Measurements from ENCODE around the gene ROBO1.
"Not testable (repeated sequence)": the region's sequence is repeated elsewhere in the genome, so short reads cannot be mapped to it uniquely, and the experiment has no call there.

The ROBO1 gene

DNA sequence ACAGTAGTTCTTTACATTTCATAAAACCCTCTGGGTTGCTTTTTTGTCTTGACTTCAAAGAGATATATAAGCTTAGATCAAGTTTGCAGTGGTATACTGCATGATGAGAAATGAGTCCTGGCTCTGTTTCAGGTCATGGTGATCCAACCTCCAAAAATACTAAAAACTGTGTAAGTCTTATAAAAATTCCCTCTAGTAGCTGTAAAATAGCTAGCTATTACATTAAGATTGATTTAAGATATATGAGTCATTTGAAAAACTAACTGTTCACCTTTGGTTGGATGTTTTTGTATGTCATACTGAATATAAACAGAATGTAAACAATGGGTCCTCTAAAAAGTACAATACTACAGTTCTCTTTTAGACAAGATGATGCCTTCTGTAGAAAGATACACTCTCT is 879.2 kb downstream of the ROBO1 start:
- no peaks in the 10 kb centered on the region for H3K27me3 Mint-ChIP-seq
- H3K4me3 Mint-ChIP-seq = no peak overlapping the region
- no peak for ATAC-seq (replicated peaks; ENCODE audit: extremely low read depth, poor library complexity, severe bottlenecking)

DNA sequence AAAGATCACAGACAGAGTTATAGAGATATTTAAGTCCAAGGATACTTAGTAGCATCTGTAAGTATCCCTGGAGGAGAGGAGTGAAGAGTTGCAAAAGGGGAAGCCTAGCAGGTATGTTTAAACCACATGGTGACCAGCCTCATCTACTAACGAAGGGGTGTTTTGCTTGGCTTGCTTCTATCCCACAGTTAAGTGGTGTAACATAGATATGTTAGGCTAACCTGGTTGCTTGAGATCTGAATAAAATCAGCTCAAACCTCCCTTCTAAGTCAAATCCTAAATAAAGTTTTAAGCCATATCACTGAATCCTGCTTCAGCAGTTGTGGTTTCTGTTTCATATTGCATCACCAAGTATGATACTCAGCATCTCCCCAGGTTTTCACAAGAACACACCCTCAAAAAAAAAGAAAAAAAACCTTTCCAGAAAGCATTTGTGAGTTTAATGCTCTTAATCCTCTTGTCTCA is 880.2 kb downstream of the ROBO1 start:
- Mint-ChIP-seq H3K27me3 (no peaks in the 10 kb centered on the region), H3K36me3 (ENCODE audit: insufficient read depth) (no peaks in the 10 kb centered on the region), H3K4me3 (no peak overlapping the region), H3K9me3 (peaks cover 30% of the 10 kb centered on the region), H3K27ac (ENCODE audit: low read depth) (no peak overlapping the region), H3K4me1 (no peaks in the 10 kb centered on the region)
- ATAC-seq (replicated peaks; ENCODE audit: extremely low read depth, poor library complexity, severe bottlenecking) (no peak), DNase-seq (ENCODE audit: low spot score in 2 of 2) (no peak)

More for the DNA sequence above, 879.2 kb downstream of the ROBO1 start:
- no peaks in the 10 kb centered on the region for H3K4me1 Mint-ChIP-seq
- no peak for DNase-seq (ENCODE audit: low spot score in 2 of 2)
- H3K27ac Mint-ChIP-seq (ENCODE audit: low read depth) = no peak overlapping the region
- H3K9me3 Mint-ChIP-seq = peaks cover 35% of the 10 kb centered on the region
- no peaks in the 10 kb centered on the region for H3K36me3 Mint-ChIP-seq (ENCODE audit: insufficient read depth)

DNA sequence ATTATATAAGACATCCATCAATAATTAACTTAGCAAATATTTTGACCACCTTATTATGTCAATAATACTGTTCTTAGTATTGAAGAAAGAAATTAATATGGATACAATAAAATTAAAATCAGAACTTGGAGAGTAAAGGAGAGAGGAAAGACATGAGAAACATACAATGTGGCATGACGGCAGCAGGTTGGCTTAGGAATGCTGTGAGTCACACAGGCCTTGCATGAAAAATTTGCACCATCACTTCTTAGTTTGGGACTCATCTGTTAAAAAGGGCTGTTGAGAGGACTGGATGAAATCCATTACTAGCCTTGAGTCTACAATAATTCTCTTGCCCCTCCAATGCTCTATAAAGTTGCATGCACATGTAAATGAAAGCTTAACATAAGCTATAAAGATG is 880.8 kb downstream of the ROBO1 start:
- peaks cover 30% of the 10 kb centered on the region for H3K9me3 Mint-ChIP-seq
- no peak overlapping the region for H3K27ac Mint-ChIP-seq (ENCODE audit: low read depth)
- no peak overlapping the region for H3K4me3 Mint-ChIP-seq
- no peaks in the 10 kb centered on the region for H3K27me3 Mint-ChIP-seq
- H3K36me3 Mint-ChIP-seq (ENCODE audit: insufficient read depth) = no peaks in the 10 kb centered on the region
- DNase-seq (ENCODE audit: low spot score in 2 of 2) (no peak), ATAC-seq (replicated peaks; ENCODE audit: extremely low read depth, poor library complexity, severe bottlenecking) (no peak)
- H3K4me1 Mint-ChIP-seq = no peaks in the 10 kb centered on the region

DNA sequence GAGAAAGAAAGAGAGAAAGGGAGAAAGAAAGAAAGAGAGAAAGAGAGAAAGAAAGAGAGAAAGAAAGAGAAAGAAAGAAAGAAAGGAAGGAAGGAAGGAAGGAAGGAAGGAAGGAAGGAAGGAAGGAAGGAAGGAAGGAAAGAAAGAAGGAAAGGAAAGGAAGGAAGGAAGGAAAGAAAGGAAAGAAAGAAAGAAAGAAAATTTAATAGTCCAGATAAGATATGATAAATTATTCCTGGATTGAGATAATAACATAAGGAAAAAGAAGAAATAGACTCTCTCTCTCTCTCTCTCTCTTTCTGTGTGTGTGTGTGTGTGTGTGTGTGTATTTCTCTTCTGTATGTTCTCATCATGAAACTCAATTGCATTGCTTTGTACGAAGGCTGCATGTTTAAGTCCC is 883.2 kb downstream of the ROBO1 start:
- H3K9me3 Mint-ChIP-seq = peaks cover 16% of the 10 kb centered on the region
- H3K27me3 Mint-ChIP-seq; H3K4me1 Mint-ChIP-seq; DNase-seq (ENCODE audit: low spot score in 2 of 2); ATAC-seq (replicated peaks; ENCODE audit: extremely low read depth, poor library complexity, severe bottlenecking); H3K36me3 Mint-ChIP-seq (ENCODE audit: insufficient read depth); H3K27ac Mint-ChIP-seq (ENCODE audit: low read depth); H3K4me3 Mint-ChIP-seq: not testable (repeated sequence)

DNA sequence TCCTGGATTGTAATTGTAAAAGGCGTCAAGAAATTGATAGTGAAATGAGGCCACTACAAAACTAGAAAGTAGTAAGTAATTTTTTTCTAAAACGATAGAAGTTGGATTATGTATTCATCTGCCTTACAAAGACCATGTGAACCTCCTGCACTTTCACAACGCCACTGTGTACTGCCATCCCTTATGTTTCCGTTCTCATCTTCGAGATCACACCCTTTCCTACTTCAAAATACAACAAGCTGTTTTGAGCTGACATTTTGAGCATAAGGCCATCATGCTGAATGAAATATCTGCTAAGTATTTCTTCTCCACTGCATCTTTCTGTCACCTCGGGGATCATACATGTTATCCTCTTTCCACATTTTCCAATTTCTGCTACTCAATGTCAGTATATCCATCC is 885.5 kb downstream of the ROBO1 start:
- Mint-ChIP-seq H3K36me3 (ENCODE audit: insufficient read depth) (no peaks in the 10 kb centered on the region), H3K9me3 (peaks cover 13% of the 10 kb centered on the region), H3K4me1 (no peaks in the 10 kb centered on the region), H3K27me3 (no peaks in the 10 kb centered on the region), H3K27ac (ENCODE audit: low read depth) (no peak overlapping the region), H3K4me3 (no peak overlapping the region)
- no peak for DNase-seq (ENCODE audit: low spot score in 2 of 2)
- ATAC-seq (replicated peaks; ENCODE audit: extremely low read depth, poor library complexity, severe bottlenecking) = no peak

DNA sequence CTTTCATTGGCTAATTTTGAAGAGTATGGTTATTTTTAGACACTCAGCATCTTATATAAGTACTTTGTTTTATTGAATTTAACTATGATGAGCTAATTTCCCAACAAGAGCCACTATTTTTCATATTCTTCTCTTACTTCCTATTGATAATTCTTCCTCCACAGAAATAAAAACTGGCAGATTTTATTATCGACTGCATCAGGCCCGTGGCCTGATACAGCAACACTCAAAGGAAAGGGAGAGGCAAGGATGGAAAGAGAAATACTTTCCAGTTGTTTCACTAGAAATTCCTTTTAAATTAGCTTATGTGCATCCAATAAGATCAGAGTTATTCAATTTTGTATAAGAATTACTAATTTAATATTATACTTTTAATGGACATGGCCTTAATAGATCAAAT is 886.3 kb downstream of the ROBO1 start:
- H3K36me3 Mint-ChIP-seq (ENCODE audit: insufficient read depth) = no peaks in the 10 kb centered on the region
- no peaks in the 10 kb centered on the region for H3K27me3 Mint-ChIP-seq
- no peaks in the 10 kb centered on the region for H3K4me1 Mint-ChIP-seq
- no peak overlapping the region for H3K4me3 Mint-ChIP-seq
- peaks cover 13% of the 10 kb centered on the region for H3K9me3 Mint-ChIP-seq
- H3K27ac Mint-ChIP-seq (ENCODE audit: low read depth) = no peak overlapping the region
- ATAC-seq (replicated peaks; ENCODE audit: extremely low read depth, poor library complexity, severe bottlenecking) (no peak), DNase-seq (ENCODE audit: low spot score in 2 of 2) (no peak)

DNA sequence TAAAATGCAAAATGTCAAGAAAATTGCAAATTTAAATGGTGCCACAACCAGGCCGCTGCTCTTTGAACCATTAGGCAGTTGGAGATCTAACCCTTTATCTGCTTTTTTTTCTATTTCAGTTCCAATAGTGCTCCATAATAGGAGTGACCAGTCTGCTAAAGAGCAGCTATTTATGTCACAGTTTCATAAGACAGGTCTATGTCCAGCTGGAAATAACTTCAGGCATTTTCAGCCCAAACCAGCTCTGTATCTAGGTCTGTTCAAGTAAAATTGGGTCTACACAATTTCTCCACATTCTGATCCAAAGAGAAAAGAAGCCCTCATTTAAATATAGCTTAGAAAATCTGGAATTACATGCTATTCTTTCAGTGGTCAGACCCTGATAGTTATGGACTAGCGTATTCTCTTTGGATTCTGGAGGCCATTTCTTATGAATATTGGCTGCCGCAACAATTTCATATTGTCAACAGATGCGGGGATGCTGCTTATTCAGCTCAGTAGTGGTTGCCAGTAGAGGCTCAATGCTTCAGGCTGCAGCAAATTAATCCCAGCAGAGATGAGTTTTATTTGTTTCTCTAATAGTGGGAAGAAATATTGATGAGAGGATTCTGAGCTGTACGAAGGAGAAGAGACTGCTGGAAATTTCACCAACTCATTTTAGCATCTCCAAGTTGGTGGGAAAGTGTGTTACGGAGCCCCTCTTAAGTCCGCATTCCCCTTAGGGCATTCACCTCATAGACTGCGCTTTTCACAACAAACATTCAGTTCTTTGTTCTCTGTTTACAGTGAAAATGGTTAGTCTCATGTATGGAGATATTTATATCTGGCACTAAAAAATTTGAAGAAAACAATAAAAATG is 887.0 kb downstream of the ROBO1 start:
- DNase-seq (ENCODE audit: low spot score in 2 of 2) (no peak), ATAC-seq (replicated peaks; ENCODE audit: extremely low read depth, poor library complexity, severe bottlenecking) (no peak)
- Mint-ChIP-seq H3K27ac (ENCODE audit: low read depth) (no peak overlapping the region), H3K9me3 (peaks cover 16% of the 10 kb centered on the region), H3K4me3 (no peak overlapping the region), H3K36me3 (ENCODE audit: insufficient read depth) (no peaks in the 10 kb centered on the region), H3K27me3 (no peaks in the 10 kb centered on the region), H3K4me1 (no peaks in the 10 kb centered on the region)

DNA sequence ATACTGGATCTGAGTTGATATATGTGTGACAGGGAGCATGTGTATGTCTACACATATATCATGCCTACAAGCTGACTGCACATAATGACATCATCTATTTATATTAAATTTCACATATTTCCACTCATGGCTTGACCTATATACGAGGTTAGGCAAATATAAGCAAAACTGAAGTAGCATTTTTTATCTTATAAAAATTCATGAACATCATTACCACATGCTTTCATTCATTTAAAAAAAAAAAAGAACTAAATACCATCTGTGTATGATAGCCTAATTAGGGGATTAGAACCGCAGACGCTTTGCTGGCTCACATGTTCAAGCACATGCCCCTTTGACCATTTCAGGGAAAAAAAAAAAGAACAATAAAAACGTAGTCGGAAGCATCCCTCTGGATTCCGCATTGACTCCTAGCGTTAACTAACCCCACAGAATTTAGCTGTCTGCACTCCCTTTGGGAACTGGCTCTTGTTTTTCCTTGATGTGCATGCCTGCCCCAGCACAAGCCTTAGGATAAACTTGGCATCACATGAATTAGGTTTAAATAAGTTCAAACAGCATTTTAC is 888.4 kb downstream of the ROBO1 start:
- H3K36me3 Mint-ChIP-seq (ENCODE audit: insufficient read depth) = no peaks in the 10 kb centered on the region
- ATAC-seq (replicated peaks; ENCODE audit: extremely low read depth, poor library complexity, severe bottlenecking) (no peak), DNase-seq (ENCODE audit: low spot score in 2 of 2) (no peak)
- H3K4me1 Mint-ChIP-seq = no peaks in the 10 kb centered on the region
- H3K27me3 Mint-ChIP-seq = no peaks in the 10 kb centered on the region
- H3K9me3 Mint-ChIP-seq = peaks cover 11% of the 10 kb centered on the region
- no peak overlapping the region for H3K4me3 Mint-ChIP-seq
- H3K27ac Mint-ChIP-seq (ENCODE audit: low read depth) = no peak overlapping the region

DNA sequence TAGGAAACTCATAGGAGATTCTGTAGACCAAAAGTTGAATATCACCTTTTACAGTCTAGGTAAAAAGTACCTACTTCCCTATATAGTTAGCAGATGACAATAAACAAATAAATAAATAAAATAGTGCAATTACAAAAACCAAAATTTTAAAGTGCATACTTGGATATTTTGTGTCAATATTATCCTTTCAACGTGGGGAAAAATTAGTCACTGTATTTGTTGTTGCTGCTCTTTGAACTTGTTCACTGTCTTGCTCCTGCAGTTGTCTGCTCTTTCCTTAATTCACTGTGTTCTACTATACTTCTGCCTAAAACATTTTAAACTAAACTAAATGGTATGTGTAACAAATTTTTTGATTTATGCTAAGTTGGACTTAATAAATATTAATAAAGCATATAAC is 889.0 kb downstream of the ROBO1 start:
- Mint-ChIP-seq H3K4me3 (no peak overlapping the region), H3K27ac (ENCODE audit: low read depth) (no peak overlapping the region), H3K4me1 (no peaks in the 10 kb centered on the region), H3K36me3 (ENCODE audit: insufficient read depth) (no peaks in the 10 kb centered on the region), H3K27me3 (no peaks in the 10 kb centered on the region), H3K9me3 (peaks cover 8% of the 10 kb centered on the region)
- ATAC-seq (replicated peaks; ENCODE audit: extremely low read depth, poor library complexity, severe bottlenecking) = no peak
- no peak for DNase-seq (ENCODE audit: low spot score in 2 of 2)

DNA sequence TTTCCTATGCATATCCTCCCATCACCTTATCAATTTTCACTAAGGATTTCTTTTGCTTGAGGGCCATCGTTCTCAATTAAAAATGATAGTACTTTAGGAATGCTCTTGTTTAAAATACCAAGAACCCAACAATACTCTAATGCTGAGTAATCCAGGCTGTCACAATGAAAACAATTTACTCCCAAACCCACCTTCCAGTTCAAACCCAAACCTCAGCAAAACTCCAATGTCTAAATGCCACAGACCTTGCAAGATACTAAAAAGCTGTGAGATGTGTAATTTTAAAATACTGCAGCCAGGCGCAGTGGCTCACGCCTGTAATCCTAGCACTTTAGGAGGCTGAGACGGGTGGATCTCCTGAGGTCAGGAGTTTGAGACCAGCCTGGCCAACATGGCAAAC is 889.8 kb downstream of the ROBO1 start:
- Mint-ChIP-seq H3K27me3 (no peaks in the 10 kb centered on the region), H3K4me1 (no peaks in the 10 kb centered on the region), H3K4me3 (no peak overlapping the region), H3K36me3 (ENCODE audit: insufficient read depth) (no peaks in the 10 kb centered on the region), H3K27ac (ENCODE audit: low read depth) (no peak overlapping the region), H3K9me3 (peaks cover 8% of the 10 kb centered on the region)
- DNase-seq (ENCODE audit: low spot score in 2 of 2) (no peak), ATAC-seq (replicated peaks; ENCODE audit: extremely low read depth, poor library complexity, severe bottlenecking) (no peak)

DNA sequence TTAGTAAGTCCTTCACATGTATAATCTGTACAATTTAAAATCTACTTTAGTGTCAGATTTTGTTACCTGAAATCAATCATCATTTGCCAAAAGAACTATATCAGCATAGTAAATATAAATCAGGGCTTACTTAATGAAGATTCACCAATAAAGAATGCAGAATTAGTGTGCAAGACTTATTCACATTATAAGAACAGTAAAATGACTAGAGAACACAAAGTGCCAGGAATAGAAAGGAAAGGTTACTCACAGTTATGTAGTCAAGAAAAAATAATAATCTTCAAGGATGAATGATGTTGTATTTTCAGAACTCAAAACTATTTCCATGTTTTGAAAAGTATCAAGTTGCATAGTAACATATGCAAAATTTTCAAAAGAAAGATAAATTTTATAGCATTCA is 891.9 kb downstream of the ROBO1 start:
- Mint-ChIP-seq H3K4me3 (no peak overlapping the region), H3K9me3 (peaks cover 12% of the 10 kb centered on the region), H3K4me1 (no peaks in the 10 kb centered on the region), H3K27ac (ENCODE audit: low read depth) (no peak overlapping the region), H3K27me3 (no peaks in the 10 kb centered on the region), H3K36me3 (ENCODE audit: insufficient read depth) (no peaks in the 10 kb centered on the region)
- DNase-seq (ENCODE audit: low spot score in 2 of 2) = no peak
- no peak for ATAC-seq (replicated peaks; ENCODE audit: extremely low read depth, poor library complexity, severe bottlenecking)

DNA sequence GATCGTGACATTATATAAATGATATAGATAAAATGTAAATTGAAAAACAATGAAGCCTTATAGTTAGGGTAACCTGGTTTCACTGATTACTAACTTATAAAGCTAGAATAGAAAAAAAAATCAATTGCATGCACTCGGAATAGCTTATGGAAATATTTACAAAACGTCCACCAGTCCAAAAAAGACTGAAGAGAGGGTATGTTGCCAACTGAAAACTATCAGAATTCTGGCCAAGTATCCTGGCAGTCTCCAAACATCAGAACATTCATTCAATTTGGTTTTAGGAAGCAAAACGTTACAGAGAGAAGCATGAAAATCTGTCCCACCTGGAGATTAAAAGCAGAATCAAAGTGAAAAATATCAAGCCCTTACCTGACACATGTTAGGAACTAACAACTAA is 892.4 kb downstream of the ROBO1 start:
- Mint-ChIP-seq H3K4me3 (no peak overlapping the region), H3K36me3 (ENCODE audit: insufficient read depth) (no peaks in the 10 kb centered on the region), H3K27ac (ENCODE audit: low read depth) (no peak overlapping the region), H3K4me1 (no peaks in the 10 kb centered on the region), H3K9me3 (peaks cover 13% of the 10 kb centered on the region), H3K27me3 (no peaks in the 10 kb centered on the region)
- ATAC-seq (replicated peaks; ENCODE audit: extremely low read depth, poor library complexity, severe bottlenecking) (no peak), DNase-seq (ENCODE audit: low spot score in 2 of 2) (no peak)

DNA sequence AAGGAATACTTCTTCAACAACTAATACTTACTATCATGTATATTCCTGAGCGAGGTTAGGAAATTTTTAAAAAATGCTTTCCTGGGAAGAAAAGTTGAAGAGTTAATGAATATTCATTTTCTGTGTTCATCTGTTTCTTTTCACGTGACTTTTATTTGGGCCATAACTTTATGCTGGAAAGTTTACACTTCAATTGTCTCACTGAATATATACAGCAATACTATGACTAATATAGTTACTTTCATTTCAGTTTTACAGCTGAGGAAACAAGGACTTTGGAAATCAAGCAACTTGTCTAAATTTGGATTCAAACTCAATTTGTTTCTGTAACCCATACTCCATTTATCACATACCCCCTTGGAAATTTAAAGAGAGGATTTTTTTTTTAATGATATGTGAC is 894.2 kb downstream of the ROBO1 start:
- H3K27ac Mint-ChIP-seq (ENCODE audit: low read depth) = no peak overlapping the region
- DNase-seq (ENCODE audit: low spot score in 2 of 2) (no peak), ATAC-seq (replicated peaks; ENCODE audit: extremely low read depth, poor library complexity, severe bottlenecking) (no peak)
- H3K4me3 Mint-ChIP-seq = no peak overlapping the region
- H3K4me1 Mint-ChIP-seq = no peaks in the 10 kb centered on the region
- no peaks in the 10 kb centered on the region for H3K27me3 Mint-ChIP-seq
- no peaks in the 10 kb centered on the region for H3K36me3 Mint-ChIP-seq (ENCODE audit: insufficient read depth)
- H3K9me3 Mint-ChIP-seq = peaks cover 13% of the 10 kb centered on the region
